Naive thymus-derived CD4-positive, alpha-beta T cell (primary cell): Measurements from ENCODE around the gene SURF1. TPM values are rescaled to one million over a fixed set of nuclear protein-coding genes. Genes with fewer than 3 reads are reported as not detected.

Experiments
- ATAC-seq: fragments of 150-1000 bp; cut with Tn5 transposase; 2 replicates; pipeline ENCODE4 v1.10.0; 2021; ENCODE audit warnings: mild to moderate bottlenecking, moderate library complexity
- CTCF ChIA-PET: fragments of 350-600 bp; sonication (Branson Sonifier 250); formaldehyde crosslinking; loops from one replicate; lab custom pipeline; 2021; ENCODE audit warnings: antibody characterized with exemption; lab: Charles Lee
- POLR2A ChIA-PET: fragments of 350-600 bp; sonication (Branson Sonifier 250); formaldehyde crosslinking; loops from one replicate; lab custom pipeline; 2021; ENCODE audit warnings: antibody characterized with exemption, inconsistent platforms; lab: Charles Lee
- DNase-seq, 9 donors: peaks; one replicate each; pipeline versions ENCODE4 v3.0.0 to v3.0.0-alpha.2; 2020 to 2022; ENCODE audit warnings: mixed read lengths in 1 of 9
- H3K27ac ChIP-seq: one replicate; pipeline ENCODE4 v1.7.0; 2013; ENCODE audit warnings: mild to moderate bottlenecking, low read depth, low read length, moderate library complexity
- H3K27me3 ChIP-seq, 2 donors: one replicate each; pipeline ENCODE4 v1.7.0; 2013; ENCODE audit warnings: low read length in 2 of 2, mild to moderate bottlenecking in 2 of 2, moderate library complexity in 2 of 2; ENCODE audit not compliant: control insufficient read depth in 2 of 2, insufficient read depth in 2 of 2
- H3K36me3 ChIP-seq, 3 experiments: 1 replicate in 2 of 3; 2 replicates in 1 of 3; pipeline ENCODE4 v1.7.0; 2013; ENCODE audit warnings: low read length in 3 of 3, mild to moderate bottlenecking in 3 of 3, moderate library complexity in 1 of 3; ENCODE audit not compliant: insufficient read depth in 3 of 3, control insufficient read depth in 2 of 3
- H3K4me1 ChIP-seq, 2 donors: one replicate each; pipeline ENCODE4 v1.7.0; 2013; ENCODE audit warnings: low read length in 2 of 2, mild to moderate bottlenecking in 2 of 2, moderate library complexity in 1 of 2; ENCODE audit not compliant: control insufficient read depth in 2 of 2, insufficient read depth in 2 of 2
- H3K4me3 ChIP-seq: 2 replicates; pipeline ENCODE4 v1.7.0; 2013; ENCODE audit warnings: mild to moderate bottlenecking, low read length
- H3K9me3 ChIP-seq, 3 experiments: 1 replicate in 2 of 3; 2 replicates in 1 of 3; pipeline ENCODE4 v1.7.0; 2013; ENCODE audit warnings: low read length in 3 of 3; ENCODE audit not compliant: control insufficient read depth in 2 of 3
- H3K27ac Mint-ChIP-seq, 9 donors: one replicate each; pipeline ENCODE4 v1.8.0; 2020 to 2022; ENCODE audit warnings: mixed read lengths in 9 of 9, mild to moderate bottlenecking in 8 of 9, moderate library complexity in 5 of 9, inconsistent platforms in 2 of 9
- H3K27me3 Mint-ChIP-seq, 5 donors: one replicate each; pipeline ENCODE4 v1.8.0; 2021 to 2022; ENCODE audit warnings: mixed read lengths in 5 of 5, mild to moderate bottlenecking in 1 of 5
- H3K36me3 Mint-ChIP-seq, 5 donors: one replicate each; pipeline ENCODE4 v1.8.0; 2020 to 2022; ENCODE audit warnings: mixed read lengths in 5 of 5, mild to moderate bottlenecking in 3 of 5, inconsistent platforms in 1 of 5
- H3K4me1 Mint-ChIP-seq, 7 donors: one replicate each; pipeline ENCODE4 v1.8.0; 2020 to 2022; ENCODE audit warnings: mixed read lengths in 7 of 7, mild to moderate bottlenecking in 3 of 7, inconsistent platforms in 1 of 7
- H3K4me3 Mint-ChIP-seq, 10 donors: one replicate each; pipeline ENCODE4 v1.8.0; 2020 to 2022; ENCODE audit warnings: mild to moderate bottlenecking in 10 of 10, mixed read lengths in 10 of 10, moderate library complexity in 6 of 10, inconsistent platforms in 2 of 10
- H3K9me3 Mint-ChIP-seq, 11 donors: one replicate each; pipeline ENCODE4 v1.8.0; 2020 to 2022; ENCODE audit warnings: mixed read lengths in 11 of 11, mild to moderate bottlenecking in 4 of 11, inconsistent platforms in 1 of 11, moderate library complexity in 1 of 11
- intact Hi-C, 2 donors: fragments of 100-400 bp; cut with micrococcal nuclease; formaldehyde crosslinking; loops; one replicate each; pipeline ENCODE4 v1.15.1; 2023
- polyA plus RNA-seq, 2 donors: library from polyadenylated mRNA; unstranded; fragments of 300-500 nt; fragmentation: Illumina TruSeq; gene quantifications; one replicate each; pipeline ENCODE4 v1.2.3, GENCODE V29; 2021
- total RNA-seq, 6 experiments: library from RNA in 5 of 6; stranded (reverse) in 5 of 6; gene quantifications; 1 replicate in 5 of 6; 2 replicates in 1 of 6; pipeline ENCODE4 v1.2.3 and lab custom pipeline; 2021 to 2026

SURF1 gene
- total and polyA plus RNA-seq, 7 experiments from 2014 or later = 40.5 to 128 (median 53.3) TPM

GRCh38 chr9:133349965-133350616 lies 6.2 kb downstream of the SURF1 start:
- Mint-ChIP-seq H3K27ac (peak overlapping the region in 7 of 9 donors; percentile 17 to 99 (median 51)), H3K4me1 (peaks cover 24 to 57% (median 44%) of the 10 kb centered on the region in 7 donors), H3K27me3 (peaks cover 0 to 2% (median 0%) of the 10 kb centered on the region in 5 donors), H3K9me3 (peaks cover 0 to 2% (median 0%) of the 10 kb centered on the region in 11 donors), H3K4me3 (peak overlapping the region in 6 of 10 donors; percentile 6 to 100 (median 30)), H3K36me3 (peaks cover 8 to 44% (median 39%) of the 10 kb centered on the region in 5 donors)
- peaks cover 19 to 24% of the 10 kb centered on the region in 2 donors for H3K4me1 ChIP-seq
- ChIA-PET POLR2A (interaction anchor here (1.0 to 10.5 kb wide), 4 partner anchors 9 to 26 kb away, joined by 3 to 185 read pairs (median 4); partner anchors contain the start of genes STKLD1 and SURF4), CTCF (no interaction called here)
- intact Hi-C loops = loop anchor here (2.0 to 10.0 kb wide), 5 partner anchors 67 to 815 kb away; partner anchors contain the start of genes BRD3 (in 1 of the 2), CACFD1 (in 1 of the 2), GTF3C5 (in 1 of the 2) and REXO4 (in 1 of the 2)
- H3K27me3 ChIP-seq = no peaks in the 10 kb centered on the region
- no peak for ATAC-seq
- no peak overlapping the region for H3K4me3 ChIP-seq
- H3K27ac ChIP-seq = peak overlapping the region; percentile 98
- peaks cover 20 to 76% (median 31%) of the 10 kb centered on the region in 3 experiments for H3K36me3 ChIP-seq
- no peak for DNase-seq
- H3K9me3 ChIP-seq = no peaks in the 10 kb centered on the region

- Mint-ChIP-seq H3K4me1 (peaks cover 24 to 49% (median 39%) of the 10 kb centered on the region in 7 donors), H3K9me3 (peaks cover 0 to 2% (median 0%) of the 10 kb centered on the region in 11 donors), H3K4me3 (peak overlapping the region; percentile 94 to 100 (median 98)), H3K36me3 (peaks cover 8 to 46% (median 39%) of the 10 kb centered on the region in 5 donors), H3K27me3 (peaks cover 0 to 2% (median 0%) of the 10 kb centered on the region in 5 donors), H3K27ac (peak overlapping the region; percentile 87 to 99 (median 97))
- POLR2A ChIA-PET = interaction anchor here (0.7 to 2.1 kb wide), 7 partner anchors 9 to 79 kb away, joined by 3 to 24 read pairs (median 5); no protein-coding TSS in a partner anchor
- CTCF ChIA-PET = no interaction called here
- Histone ChIP-seq H3K4me1 (peaks cover 19 to 21% of the 10 kb centered on the region in 2 donors), H3K4me3 (peak overlapping the region; percentile 93), H3K9me3 (no peaks in the 10 kb centered on the region), H3K36me3 (peaks cover 20 to 80% (median 31%) of the 10 kb centered on the region in 3 experiments), H3K27ac (peak overlapping the region; percentile 98), H3K27me3 (no peaks in the 10 kb centered on the region)
- ATAC-seq (no peak), DNase-seq (peak in 1 of 9 donors; percentile 27)
- intact Hi-C loops = loop anchor here (1.0 to 10.0 kb wide), 11 partner anchors 7 to 816 kb away; partner anchors contain the start of genes REXO4 (in 2 of the 2), STKLD1 (in 2 of the 2), SURF1 (in 2 of the 2) and SURF2 (in 2 of the 2)
Measured at GRCh38 chr9:133348718-133349573, 7.3 kb downstream of the SURF1 start.

- H3K36me3 ChIP-seq = peaks cover 17 to 80% (median 31%) of the 10 kb centered on the region in 3 experiments
- DNase-seq (peak; percentile 72 to 95 (median 92)), ATAC-seq (peak; percentile 95)
- H3K27me3 ChIP-seq = no peaks in the 10 kb centered on the region
- H3K9me3 ChIP-seq = no peaks in the 10 kb centered on the region
- Mint-ChIP-seq H3K36me3 (peaks cover 8 to 44% (median 39%) of the 10 kb centered on the region in 5 donors), H3K9me3 (peaks cover 0 to 2% (median 0%) of the 10 kb centered on the region in 11 donors), H3K4me1 (peaks cover 23 to 46% (median 39%) of the 10 kb centered on the region in 7 donors), H3K27ac (peak within 1 kb of the TSS; percentile 87 to 99 (median 97)), H3K27me3 (peaks cover 0 to 2% (median 0%) of the 10 kb centered on the region in 5 donors), H3K4me3 (peak within 1 kb of the TSS; percentile 94 to 100 (median 98))
- intact Hi-C loops = loop anchor here (1.0 to 10.0 kb wide), 11 partner anchors 8 to 817 kb away; partner anchors contain the start of genes REXO4 (in 2 of the 2), STKLD1 (in 2 of the 2), SURF1 (in 2 of the 2) and SURF2 (in 2 of the 2)
- POLR2A ChIA-PET = interaction anchor here (0.7 to 3.7 kb wide), 12 partner anchors 8 to 132 kb away, joined by 3 to 27 read pairs (median 4); partner anchors contain the start of genes STKLD1, SURF1 and SURF2
- peak within 1 kb of the TSS; percentile 93 for H3K4me3 ChIP-seq
- H3K27ac ChIP-seq = peak within 1 kb of the TSS; percentile 98
- peaks cover 19 to 20% of the 10 kb centered on the region in 2 donors for H3K4me1 ChIP-seq
- CTCF ChIA-PET = interaction anchor here (0.6 to 1.0 kb wide), 2 partner anchors 8 to 317 kb away, joined by 3 to 4 read pairs; partner anchors contain the start of genes GTF3C5, SURF1 and SURF2
Measured at GRCh38 chr9:133347985-133348717, 8.1 kb downstream of the SURF1 start, which contains the start of the genes MED22 and RPL7A. MED22 (minus strand) TSS chr9:133348131; CDS start chr9:133346662, 1,469 bp downstream. RPL7A (plus strand) TSS chr9:133348218; CDS start chr9:133348244, 26 bp downstream.

GRCh38 chr9:133347515-133347984 lies 8.7 kb downstream of the SURF1 start:
- Histone ChIP-seq H3K4me1 (peaks cover 19 to 20% of the 10 kb centered on the region in 2 donors), H3K9me3 (no peaks in the 10 kb centered on the region), H3K27me3 (no peaks in the 10 kb centered on the region), H3K27ac (peak overlapping the region; percentile 98), H3K4me3 (peak overlapping the region; percentile 93), H3K36me3 (peaks cover 17 to 80% (median 27%) of the 10 kb centered on the region in 3 experiments)
- Mint-ChIP-seq H3K4me1 (peaks cover 23 to 43% (median 37%) of the 10 kb centered on the region in 7 donors), H3K9me3 (peaks cover 0 to 2% (median 0%) of the 10 kb centered on the region in 11 donors), H3K4me3 (peak overlapping the region; percentile 94 to 100 (median 98)), H3K36me3 (peaks cover 8 to 40% (median 38%) of the 10 kb centered on the region in 5 donors), H3K27ac (peak overlapping the region; percentile 87 to 99 (median 96)), H3K27me3 (peaks cover 0 to 2% (median 0%) of the 10 kb centered on the region in 5 donors)
- peak in 6 of 9 donors; percentile 24 to 65 (median 41) for DNase-seq
- peak; percentile 63 for ATAC-seq
- ChIA-PET POLR2A (interaction anchor here (0.7 to 3.7 kb wide), 13 partner anchors 8 to 132 kb away, joined by 3 to 27 read pairs (median 4); partner anchors contain the start of genes STKLD1, SURF1 and SURF2), CTCF (interaction anchor here (0.6 to 1.0 kb wide), 2 partner anchors 9 to 317 kb away, joined by 3 to 4 read pairs; partner anchors contain the start of genes GTF3C5, SURF1 and SURF2)
- intact Hi-C loops = loop anchor here (5.0 to 10.0 kb wide), 4 partner anchors 70 to 817 kb away; partner anchors contain the start of genes BRD3 (in 1 of the 2), CACFD1 (in 1 of the 2), REXO4 (in 1 of the 2) and RNU6ATAC (in 1 of the 2)
